BJ (cell line): Measurements from ENCODE around the gene CXorf49. TPM values are rescaled to one million over a fixed set of nuclear protein-coding genes. Genes with fewer than 3 reads are reported as not detected.

Source experiments
- CTCF ChIA-PET: fragments of 350-600 bp; formaldehyde crosslinking; extraction: SDS; loops from one replicate; lab custom pipeline; 2021; ENCODE audit warnings: antibody characterized with exemption, inconsistent platforms; lab: Yijun Ruan, JAX
- POLR2A ChIA-PET: fragments of 300-600 bp; sonication (Branson Sonifier 250); formaldehyde crosslinking; extraction: SDS; loops from one replicate; lab custom pipeline; 2021; ENCODE audit warnings: antibody characterized with exemption; lab: Charles Lee
- DNase-seq: peaks from one replicate; pipeline ENCODE4 v3.0.0-alpha.2; 2011; ENCODE audit warnings: low read depth
- H3K27me3 ChIP-seq: 2 replicates; pipeline ENCODE4 v1.6.0; 2011; ENCODE audit warnings: low read length; ENCODE audit not compliant: control insufficient read depth, insufficient read depth
- H3K36me3 ChIP-seq: 2 replicates; pipeline ENCODE4 v1.5.1; 2011; ENCODE audit warnings: low read length; ENCODE audit not compliant: control insufficient read depth, insufficient read depth
- H3K4me3 ChIP-seq: 2 replicates; pipeline ENCODE4 v1.5.1; 2011; ENCODE audit warnings: low read depth, mild to moderate bottlenecking, control low read depth, low read length
- CTCF ChIP-seq: IDR thresholded peaks from 2 replicates; pipeline ENCODE4 v1.5.1; 2011; ENCODE audit warnings: low read depth, mild to moderate bottlenecking, control low read depth, inconsistent platforms, low read length, moderate library complexity; ENCODE audit not compliant: insufficient read depth
- polyA plus RNA-seq: library from polyadenylated mRNA; depleted of rRNA; stranded (reverse); fragments of >200 nt; gene quantifications from 2 replicates; pipeline ENCODE4 v1.2.3, GENCODE V29; 2011; rRNA removed
- small RNA-seq: library from RNA; depleted of rRNA; stranded (forward); fragments of <200 nt; gene quantifications from one replicate; pipeline ENCODE3, GENCODE V24; 2012; ENCODE audit warnings: low replicate concordance, low read depth; ENCODE audit not compliant: insufficient read length

CXorf49 gene
- polyA plus RNA-seq, 1 experiment = not detected

GRCh38 chrX:71667328-71668247 is 50.5 kb downstream of the CXorf49 start, which contains the start of gene LOC101059915:
TSS of gene LOC101059915 (plus strand) at chrX:71667546.
- Histone ChIP-seq H3K27me3 (no peaks in the 10 kb centered on the region), H3K4me3 (no peak within 1 kb of the TSS), H3K36me3 (no peaks in the 10 kb centered on the region)
- no peak for TF ChIP-seq CTCF
- POLR2A ChIA-PET = no interaction called here
- CTCF ChIA-PET = interaction anchor here (0.8 kb wide), 1 partner anchor 15 kb away, joined by 3 read pairs; no protein-coding TSS in a partner anchor
- no peak for DNase-seq

GRCh38 chrX:71666240-71667223 is 51.6 kb downstream of the CXorf49 start:
- no peak for DNase-seq
- ChIA-PET POLR2A (no interaction called here), CTCF (interaction anchor here (0.8 kb wide), 1 partner anchor 14 kb away, joined by 3 read pairs; no protein-coding TSS in a partner anchor)
- Histone ChIP-seq H3K27me3 (no peaks in the 10 kb centered on the region), H3K4me3 (no peak overlapping the region), H3K36me3 (no peaks in the 10 kb centered on the region)
- TF ChIP-seq CTCF = no peak

- Histone ChIP-seq H3K27me3 (no peaks in the 10 kb centered on the region), H3K36me3 (no peaks in the 10 kb centered on the region), H3K4me3 (no peak overlapping the region)
- ChIA-PET POLR2A (no interaction called here), CTCF (no interaction called here)
- no peak for TF ChIP-seq CTCF
- DNase-seq = no peak
Measured at GRCh38 chrX:71665747-71666146, 52.3 kb downstream of the CXorf49 start.

GRCh38 chrX:71664889-71665491 is 53.1 kb downstream of the CXorf49 start:
- no peaks in the 10 kb centered on the region for H3K36me3 ChIP-seq
- CTCF ChIA-PET = interaction anchor here (0.6 kb wide), 1 partner anchor 13 kb away, joined by 3 read pairs; no protein-coding TSS in a partner anchor
- H3K27me3 ChIP-seq = no peaks in the 10 kb centered on the region
- DNase-seq = no peak
- TF ChIP-seq CTCF = no peak
- POLR2A ChIA-PET = no interaction called here
- no peak overlapping the region for H3K4me3 ChIP-seq

Small RNA genes lying within 50 kb of the gene (small RNA-seq; reads per million reads assigned to genes)
- gene BX276092.4 (not detected), gene BX276092.6 (not detected), gene BX276092.8 (not detected)

Other genes starting within 250 kb of the CXorf49 start
- 280 and 330 TPM in 2 replicates for gene OGT, start 185.2 kb downstream of the CXorf49 start, polyA plus RNA-seq
- gene GCNA, start 139.8 kb downstream of the CXorf49 start, polyA plus RNA-seq = 2.4 and 3.0 TPM in 2 replicates
- gene CXCR3, start 99.8 kb downstream of the CXorf49 start, polyA plus RNA-seq = not detected in 2 replicates
- not detected in 2 replicates for gene CXorf49B, start 45.1 kb upstream of the CXorf49 start, polyA plus RNA-seq
- 4.4 and 7.9 TPM in 2 replicates for gene NHSL2, start 192.6 kb upstream of the CXorf49 start, polyA plus RNA-seq